ENCODE results near the gene STAT3.
"Not testable (repeated sequence)": the region's sequence is repeated elsewhere in the genome, so short reads cannot be mapped to it uniquely, and the experiment has no call there.

STAT3 gene

DNA sequence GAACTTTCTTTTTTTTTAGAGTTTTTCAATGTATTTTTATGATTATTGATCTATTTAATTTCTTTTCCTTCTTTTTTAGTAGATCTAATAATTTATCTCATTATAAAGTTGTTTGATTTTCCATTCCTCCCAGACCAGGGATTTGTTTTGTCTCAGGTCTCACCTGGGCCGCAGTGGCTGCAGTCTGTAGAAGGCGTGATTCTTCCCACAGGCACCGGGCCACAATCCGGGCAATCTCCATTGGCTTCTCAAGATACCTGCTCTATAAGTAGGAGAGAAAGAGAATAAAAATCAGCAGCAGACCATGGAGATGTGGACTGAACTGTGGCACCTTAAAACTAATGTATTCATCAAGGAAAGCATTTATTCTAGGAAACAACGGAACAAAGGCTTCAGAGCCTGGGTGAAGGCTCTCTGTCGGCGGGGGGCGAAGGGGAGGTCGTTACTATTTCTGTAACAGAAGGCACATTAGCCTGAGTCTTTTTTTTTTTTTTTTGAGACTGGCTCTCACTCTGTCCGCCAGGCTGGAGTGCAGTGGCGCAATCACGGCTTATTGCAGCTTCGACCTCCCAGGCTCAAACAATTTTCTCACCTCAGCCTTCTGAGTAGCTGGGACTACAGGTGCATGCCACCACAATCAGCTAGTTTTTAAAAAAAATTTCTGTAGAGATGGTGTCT, 42.7 kb downstream of the STAT3 start:
- no peak for DNase-seq

DNA sequence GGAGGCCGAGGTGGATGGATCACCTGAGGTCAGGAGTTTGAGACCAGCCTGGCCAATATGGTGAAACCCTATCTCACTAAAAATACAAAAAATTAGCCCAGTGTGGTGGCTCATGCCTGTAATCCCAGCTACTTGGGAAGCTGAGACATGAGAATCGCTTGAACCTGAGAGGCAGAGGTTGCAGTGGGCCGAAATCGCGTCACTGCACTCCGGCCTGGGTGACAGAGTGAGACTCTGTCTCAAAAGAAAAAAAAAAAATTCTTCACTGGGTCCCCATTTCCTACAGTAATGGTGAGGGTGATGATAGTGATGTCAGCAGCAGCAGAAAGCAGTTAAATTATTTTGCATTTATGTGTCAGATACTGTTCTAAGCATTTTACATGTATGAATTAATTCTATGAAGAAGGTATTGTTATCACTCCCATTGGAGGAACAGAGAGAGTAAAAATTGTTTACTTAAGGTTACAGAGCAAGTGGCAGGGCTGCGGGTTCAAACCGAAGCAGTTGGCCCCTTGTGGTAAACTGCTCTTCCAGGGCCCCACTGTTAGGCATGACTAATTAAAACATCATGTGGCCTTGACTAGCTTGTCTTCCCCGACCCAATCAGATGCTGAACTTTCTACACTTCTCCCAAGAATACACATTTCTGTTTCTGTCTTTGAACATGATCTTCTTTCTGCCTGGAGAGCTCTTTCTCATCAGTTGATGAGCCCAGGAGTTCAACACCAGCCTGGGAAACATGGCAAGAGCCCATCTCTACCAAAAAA, 45.8 kb downstream of the STAT3 start:
- DNase-seq: peak in 1 of 5 donors; percentile 80

- DNase-seq: no peak
Measured at GRCh38 chr17:42341568-42341967, 46.7 kb downstream of the STAT3 start.

DNA sequence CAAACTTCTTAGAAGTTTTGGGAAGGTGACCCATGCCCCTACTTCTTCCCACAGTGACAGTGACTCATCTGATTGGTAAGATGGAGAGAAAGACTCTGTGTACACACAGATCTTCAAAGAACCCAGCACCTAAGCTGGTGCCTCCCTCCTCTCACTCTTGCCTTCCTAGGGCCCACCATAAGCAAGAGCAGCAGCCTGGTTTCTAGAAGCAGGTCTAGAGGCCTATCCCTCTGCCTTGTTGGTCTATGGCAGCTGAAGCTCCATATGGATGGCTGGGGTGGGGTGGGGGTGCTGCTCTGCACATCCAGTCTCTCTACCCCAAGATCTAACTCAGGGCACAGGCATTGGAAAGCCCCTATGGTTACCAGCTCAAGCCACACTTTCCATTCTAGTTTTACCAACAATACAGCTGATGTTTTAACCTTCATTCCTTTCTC, 47.5 kb downstream of the STAT3 start:
- DNase-seq: peak in 1 of 5 donors; percentile 43

GRCh38 chr17:42339221-42339620, 49.0 kb downstream of the STAT3 start:
- DNase-seq: no peak

GRCh38 chr17:42338427-42338985, 49.7 kb downstream of the STAT3 start:
- no peak for DNase-seq

GRCh38 chr17:42337442-42337841, 50.8 kb downstream of the STAT3 start:
- peak; percentile 17 to 94 (median 51) for DNase-seq

DNA sequence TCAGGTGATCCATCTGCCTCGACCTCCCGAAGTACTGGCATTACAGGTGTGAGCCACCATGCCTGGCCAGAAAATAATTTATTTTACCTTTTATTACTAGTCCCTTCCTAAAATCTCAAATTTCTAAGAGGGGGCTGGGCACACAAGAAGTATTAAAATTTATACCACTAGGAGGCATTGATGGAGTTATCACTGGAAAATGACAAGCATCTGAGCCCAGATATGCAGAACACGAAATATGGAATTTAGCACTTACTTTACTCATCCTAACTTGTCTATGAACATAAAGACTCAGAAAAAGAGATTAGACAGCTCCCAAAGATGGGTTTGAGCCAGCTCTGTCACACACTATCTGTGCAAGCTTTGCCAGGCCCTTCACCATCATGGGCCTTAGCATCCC, 53.6 kb downstream of the STAT3 start:
- DNase-seq: no peak

DNA sequence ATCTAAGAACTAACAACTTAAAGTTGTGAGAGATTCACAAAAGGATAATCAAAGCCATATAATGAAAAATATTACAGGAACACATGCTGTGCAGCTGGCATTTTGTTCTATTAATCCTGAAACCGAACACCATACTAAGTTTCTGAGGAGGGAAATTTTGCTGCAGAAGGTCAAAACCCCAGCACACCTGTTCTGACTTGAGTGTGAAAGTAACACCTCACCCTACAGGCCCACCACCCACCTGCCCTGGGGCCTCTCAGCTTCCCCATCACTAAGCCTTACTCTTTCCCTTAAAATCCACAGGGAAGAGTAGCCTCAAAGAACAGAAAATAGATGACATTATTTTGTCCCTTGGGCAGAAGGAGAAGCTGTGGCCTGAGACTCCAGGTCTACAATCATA, 55.2 kb downstream of the STAT3 start:
- no peak for DNase-seq

- DNase-seq: no peak
Measured at GRCh38 chr17:42329025-42329976, 58.9 kb downstream of the STAT3 start.

DNA sequence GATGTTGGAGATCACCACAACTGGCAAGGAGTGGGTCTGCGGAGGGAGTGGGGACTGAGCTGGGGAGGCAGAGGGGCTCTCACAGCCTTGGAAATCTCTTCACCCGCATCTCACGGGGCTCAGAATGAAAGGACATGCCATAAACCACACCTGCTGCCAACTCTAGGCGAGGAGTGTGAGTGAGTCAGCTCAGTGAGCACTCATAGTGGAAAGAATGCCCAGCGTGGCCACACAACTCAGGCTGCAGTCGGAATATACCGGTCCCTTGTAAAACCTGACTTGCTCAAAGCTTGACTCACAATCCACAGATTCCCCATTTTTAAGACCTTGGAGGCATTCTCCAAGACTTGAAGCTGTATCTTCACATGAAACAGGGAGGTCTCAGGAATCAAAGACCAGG, 63.2 kb downstream of the STAT3 start:
- no peak for DNase-seq

DNA sequence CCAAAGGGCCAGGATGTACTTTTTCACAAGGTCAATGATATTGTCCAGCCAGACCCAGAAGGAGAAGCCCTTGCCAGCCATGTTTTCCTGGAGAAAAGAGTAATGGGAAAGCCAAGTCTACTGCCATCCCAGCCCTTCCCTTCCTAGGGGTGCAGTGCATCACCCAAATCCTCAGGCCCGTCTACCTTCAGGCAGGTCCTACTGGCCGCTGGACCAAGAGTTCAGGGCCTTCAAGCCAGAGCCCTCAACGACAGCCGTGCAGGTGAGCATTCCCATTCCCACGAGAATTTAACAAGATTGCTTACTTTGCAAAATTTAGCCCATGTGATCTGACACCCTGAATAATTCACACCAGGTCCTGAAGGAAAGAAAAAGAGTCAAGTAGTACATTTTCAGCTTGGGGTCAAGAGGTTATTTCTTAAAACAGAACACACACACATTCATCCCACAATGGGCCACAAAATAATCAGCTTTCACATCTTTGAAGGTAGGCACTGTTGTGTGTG, 64.9 kb downstream of the STAT3 start:
- no peak for DNase-seq

GRCh38 chr17:42322382-42323267, 65.6 kb downstream of the STAT3 start:
- DNase-seq: peak; percentile 88 to 97 (median 90)

- no peak for DNase-seq
Measured at GRCh38 chr17:42321555-42321954, 66.7 kb downstream of the STAT3 start.

DNA sequence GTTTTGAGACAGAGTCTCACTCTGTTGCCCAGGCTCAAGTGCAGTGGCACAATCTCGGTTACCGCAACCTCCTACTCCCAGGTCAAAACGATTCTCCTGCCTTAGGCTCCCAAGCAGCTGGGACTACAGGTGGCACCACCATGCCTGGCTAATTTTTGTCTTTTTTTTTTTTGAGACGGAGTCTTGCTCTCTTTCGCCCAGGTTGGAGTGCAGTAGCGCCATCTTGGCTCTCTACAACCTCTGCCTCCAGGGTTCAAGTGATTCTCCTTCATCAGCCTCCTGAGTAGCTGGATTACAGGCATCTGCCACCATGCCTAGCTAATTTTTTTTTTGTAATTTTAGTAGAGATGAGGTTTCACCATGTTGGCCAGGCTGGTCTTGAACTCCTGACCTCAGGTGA, 70.3 kb downstream of the STAT3 start:
- not testable (repeated sequence) for DNase-seq

DNA sequence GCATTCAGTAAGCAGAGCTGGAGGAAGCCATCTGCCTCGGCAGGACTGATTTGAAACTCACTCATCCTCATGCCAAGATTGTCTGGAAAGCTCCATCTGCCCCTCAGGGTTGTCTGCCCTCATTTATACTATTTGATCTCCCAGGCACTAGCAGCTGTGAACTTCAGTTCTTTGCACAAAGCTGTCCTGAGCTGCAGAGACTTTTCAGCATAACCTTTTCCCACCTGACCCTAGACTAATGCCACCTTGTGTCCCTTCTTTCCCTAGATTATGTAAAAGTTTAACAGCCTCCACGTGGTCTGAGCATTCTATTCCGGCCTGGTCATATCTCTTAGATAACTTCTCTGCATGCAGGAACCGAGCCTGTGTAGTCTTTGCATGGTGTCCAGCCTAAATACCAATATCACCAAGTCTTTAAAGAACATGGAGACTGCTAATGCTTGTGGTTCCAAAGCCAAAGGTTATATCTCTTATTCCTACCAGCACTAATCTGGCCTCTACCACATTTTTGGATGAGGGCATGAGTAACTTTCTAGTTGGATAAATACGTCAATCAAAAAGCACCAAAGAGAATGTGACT, 70.9 kb downstream of the STAT3 start:
- DNase-seq: no peak

GRCh38 chr17:42316755-42317154, 71.5 kb downstream of the STAT3 start:
- no peak for DNase-seq

DNA sequence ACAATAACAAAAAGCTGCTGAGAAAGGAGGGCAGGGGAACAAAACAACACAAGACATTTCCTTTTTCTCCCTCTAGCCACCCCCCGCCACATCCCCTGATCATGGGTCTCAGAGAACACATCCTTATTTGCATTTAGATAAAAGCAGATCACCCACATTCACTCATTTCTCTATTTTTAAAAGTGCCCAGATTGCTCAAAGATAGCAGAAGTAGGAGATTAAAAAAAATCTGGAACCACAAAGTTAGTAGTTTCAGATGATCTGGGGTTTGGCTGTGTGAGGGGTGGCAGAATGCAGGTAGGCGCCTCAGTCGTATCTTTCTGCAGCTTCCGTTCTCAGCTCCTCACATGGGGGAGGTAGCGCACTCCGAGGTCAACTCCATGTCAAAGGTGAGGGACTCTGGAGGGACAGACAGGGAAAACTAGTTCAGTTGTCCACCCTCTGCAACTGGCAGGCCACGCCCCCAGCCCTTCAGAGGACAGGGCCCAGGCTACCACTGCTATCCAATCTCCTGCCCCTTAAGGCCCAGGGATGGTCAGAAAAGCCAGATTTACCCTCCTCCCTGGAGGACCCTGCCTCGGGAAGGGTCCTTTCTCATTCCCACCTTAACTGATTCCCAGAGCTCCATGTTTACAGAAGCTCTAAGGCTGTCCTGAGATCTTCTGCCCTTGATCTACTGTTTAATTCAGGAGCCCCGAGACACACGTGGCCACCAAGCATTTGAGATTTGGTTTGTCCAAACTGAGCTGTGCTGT, 72.7 kb downstream of the STAT3 start:
- DNase-seq: no peak

GRCh38 chr17:42313773-42314566, 74.3 kb downstream of the STAT3 start:
- no peak for DNase-seq

DNA sequence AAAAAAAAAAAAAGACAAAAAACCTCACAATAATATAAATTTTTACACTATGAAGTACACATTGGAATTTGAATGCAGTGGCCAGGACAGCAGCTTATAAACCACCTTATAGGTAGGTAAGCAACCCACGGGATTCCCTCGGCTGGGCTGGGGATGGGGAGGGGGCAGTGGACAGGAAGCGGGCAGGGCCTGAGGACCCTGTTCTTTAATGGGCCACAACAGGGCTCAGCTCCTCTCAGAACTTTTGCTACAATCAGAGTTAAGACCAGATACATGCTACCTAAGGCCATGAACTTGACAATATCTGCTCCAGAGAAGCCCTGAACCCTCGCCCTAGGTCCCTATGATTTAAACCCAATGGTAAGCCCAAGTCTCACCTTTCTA, 74.9 kb downstream of the STAT3 start:
- DNase-seq: no peak
